PC-9 (cell line): ENCODE data around the gene KANSL3. TPM values are rescaled to one million over a fixed set of nuclear protein-coding genes. Genes with fewer than 3 reads are reported as not detected.

ENCODE experiments used
- BruUV-seq: library from RNA; stranded (reverse); fragments of 400-500 nt; replicated peaks from 2 replicates; lab custom pipeline; 2021; lab: Mats Ljungman, UMichigan
- CTCF ChIA-PET: fragments of 300-600 bp; sonication (Branson Sonifier 250); formaldehyde crosslinking; loops from one replicate; lab custom pipeline; 2022; ENCODE audit warnings: antibody characterized with exemption; lab: Charles Lee
- POLR2A ChIA-PET: fragments of 300-600 bp; sonication (Branson Sonifier 250); formaldehyde crosslinking; loops from one replicate; lab custom pipeline; 2022; ENCODE audit warnings: antibody characterized with exemption; ENCODE audit not compliant: unreplicated experiment; lab: Charles Lee
- DNase-seq, 2 experiments: peaks; one replicate each; pipeline versions ENCODE4 v3.0.0 to v3.0.0-alpha.2; 2015 to 2022; ENCODE audit warnings: mixed read lengths in 1 of 2
- H2AFZ ChIP-seq: fragments of 200-600 bp; sonication (generic); 2 replicates; pipeline ENCODE4 v1.8.1; 2017; ENCODE audit warnings: antibody characterized with exemption
- H3F3A ChIP-seq: fragments of 200-600 bp; sonication (generic); 2 replicates; pipeline ENCODE4 v1.8.1; 2017; ENCODE audit warnings: antibody characterized with exemption, mild to moderate bottlenecking, low read depth; ENCODE audit not compliant: insufficient read depth
- H3K27ac ChIP-seq: fragments of 200-600 bp; sonication (generic); 2 replicates; pipeline ENCODE4 v1.6.1; 2016; ENCODE audit warnings: mixed run types
- H3K27me3 ChIP-seq: fragments of 200-600 bp; sonication (generic); 2 replicates; pipeline ENCODE4 v1.6.1; 2016; ENCODE audit warnings: low read depth, mixed run types; ENCODE audit not compliant: insufficient read depth
- H3K36me3 ChIP-seq: fragments of 200-600 bp; sonication (generic); 2 replicates; pipeline ENCODE4 v1.6.1; 2016; ENCODE audit warnings: low read depth, mixed run types
- H3K4me1 ChIP-seq: fragments of 200-600 bp; sonication (generic); replicated peaks from 2 replicates; pipeline ENCODE4 v1.6.1; 2016; ENCODE audit warnings: mixed run types; ENCODE audit not compliant: insufficient read depth
- H3K4me2 ChIP-seq: fragments of 200-600 bp; sonication (generic); 2 replicates; pipeline ENCODE4 v1.6.1; 2017; ENCODE audit warnings: mixed run types
- H3K4me3 ChIP-seq: fragments of 200-600 bp; sonication (generic); 2 replicates; pipeline ENCODE4 v1.6.1; 2016; ENCODE audit warnings: mixed run types
- H3K79me2 ChIP-seq: fragments of 200-600 bp; sonication (generic); 2 replicates; pipeline ENCODE4 v1.6.1; 2017; ENCODE audit warnings: low read depth, mixed run types
- H3K9me2 ChIP-seq: fragments of 200-600 bp; sonication (generic); 2 replicates; pipeline ENCODE4 v1.8.1; 2017; ENCODE audit warnings: mild to moderate bottlenecking; ENCODE audit not compliant: insufficient read depth
- H3K9me3 ChIP-seq: fragments of 200-600 bp; sonication (generic); 2 replicates; pipeline ENCODE4 v1.8.1; 2016; ENCODE audit warnings: low read depth; ENCODE audit not compliant: insufficient read depth
- H4K20me1 ChIP-seq: fragments of 200-600 bp; sonication (generic); 2 replicates; pipeline ENCODE4 v1.8.1; 2017; ENCODE audit not compliant: insufficient read depth
- EZH2 ChIP-seq: fragments of 200-600 bp; sonication (generic); IDR thresholded peaks from 2 replicates; pipeline ENCODE4 v1.8.0; 2017; ENCODE audit warnings: antibody characterized with exemption, low read depth
- intact Hi-C: fragments of 100-400 bp; cut with micrococcal nuclease; formaldehyde crosslinking; loops from one replicate; pipeline ENCODE4 v1.10.0; 2022; ENCODE audit not compliant: unreplicated experiment
- total RNA-seq: library from RNA; stranded (reverse); gene quantifications from 2 replicates; pipeline ENCODE4 v1.2.3, GENCODE V29; 2021
- TF ChIP-seq, protein P1 (sequence below): fragments of 200-600 bp; sonication (generic); conservative IDR thresholded peaks from 2 replicates; pipeline ENCODE4 v1.6.1; 2017; ENCODE audit warnings: mixed run types, antibody characterized with exemption, mild to moderate bottlenecking, moderate library complexity

The KANSL3 gene
- total RNA-seq, 1 experiment from 2014 or later = 52.0 TPM

DNA sequence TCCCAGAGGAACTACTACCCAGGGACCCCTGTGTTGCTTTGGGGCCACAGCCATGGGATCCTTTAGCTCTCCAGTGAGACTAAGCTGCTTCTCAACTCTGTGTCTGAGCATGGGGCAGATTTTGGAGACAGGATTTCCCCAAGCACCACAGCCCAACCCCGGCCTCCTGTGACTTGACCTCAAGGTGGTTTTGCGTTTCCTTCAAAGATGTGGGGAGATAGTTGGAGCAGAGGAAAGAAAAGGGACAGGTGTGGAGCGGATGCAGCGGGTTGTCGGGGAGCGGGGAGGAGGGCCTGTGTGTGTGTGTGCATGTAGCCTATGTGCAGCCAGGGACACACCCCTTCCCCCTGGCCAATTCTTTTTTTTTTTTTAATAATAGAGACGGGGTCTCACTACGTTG lies 91.3 kb downstream of the KANSL3 start:
- no peaks in the 10 kb centered on the region for H4K20me1 ChIP-seq
- CTCF ChIA-PET = interaction anchor here (0.6 kb wide), 1 partner anchor 92 kb away, joined by 3 read pairs; no protein-coding TSS in a partner anchor
- TF ChIP-seq, protein P1, sequence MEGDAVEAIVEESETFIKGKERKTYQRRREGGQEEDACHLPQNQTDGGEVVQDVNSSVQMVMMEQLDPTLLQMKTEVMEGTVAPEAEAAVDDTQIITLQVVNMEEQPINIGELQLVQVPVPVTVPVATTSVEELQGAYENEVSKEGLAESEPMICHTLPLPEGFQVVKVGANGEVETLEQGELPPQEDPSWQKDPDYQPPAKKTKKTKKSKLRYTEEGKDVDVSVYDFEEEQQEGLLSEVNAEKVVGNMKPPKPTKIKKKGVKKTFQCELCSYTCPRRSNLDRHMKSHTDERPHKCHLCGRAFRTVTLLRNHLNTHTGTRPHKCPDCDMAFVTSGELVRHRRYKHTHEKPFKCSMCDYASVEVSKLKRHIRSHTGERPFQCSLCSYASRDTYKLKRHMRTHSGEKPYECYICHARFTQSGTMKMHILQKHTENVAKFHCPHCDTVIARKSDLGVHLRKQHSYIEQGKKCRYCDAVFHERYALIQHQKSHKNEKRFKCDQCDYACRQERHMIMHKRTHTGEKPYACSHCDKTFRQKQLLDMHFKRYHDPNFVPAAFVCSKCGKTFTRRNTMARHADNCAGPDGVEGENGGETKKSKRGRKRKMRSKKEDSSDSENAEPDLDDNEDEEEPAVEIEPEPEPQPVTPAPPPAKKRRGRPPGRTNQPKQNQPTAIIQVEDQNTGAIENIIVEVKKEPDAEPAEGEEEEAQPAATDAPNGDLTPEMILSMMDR = no peak
- no peak for TF ChIP-seq EZH2

DNA sequence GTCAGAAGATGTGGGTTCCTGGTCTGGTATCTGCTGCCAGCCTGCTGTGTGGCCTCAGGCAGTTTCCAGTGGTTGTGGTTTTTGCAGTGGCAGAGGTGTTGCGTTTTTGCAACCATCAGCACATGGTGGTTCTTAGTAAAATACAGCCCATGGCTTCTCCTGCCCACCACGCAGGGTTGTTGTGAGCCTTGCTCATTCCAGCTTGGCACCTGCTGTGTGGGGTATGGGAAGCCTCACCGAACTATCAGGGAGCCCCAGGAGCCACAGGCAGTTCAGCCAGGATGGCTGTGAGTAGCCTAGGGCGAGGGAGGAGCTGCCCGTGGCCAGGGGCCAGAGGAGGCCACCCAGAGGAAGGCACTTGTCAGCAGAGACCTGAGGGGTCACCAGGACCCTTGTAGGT lies 91.8 kb downstream of the KANSL3 start:
- Histone ChIP-seq H3F3A (no peaks in the 10 kb centered on the region), H3K4me3 (no peak overlapping the region), H3K9me2 (no peaks in the 10 kb centered on the region), H3K79me2 (no peaks in the 10 kb centered on the region), H3K4me2 (no peak overlapping the region), H3K27ac (no peak overlapping the region), H3K9me3 (no peaks in the 10 kb centered on the region), H3K27me3 (no peaks in the 10 kb centered on the region), H3K36me3 (no peaks in the 10 kb centered on the region), H4K20me1 (no peaks in the 10 kb centered on the region), H2AFZ (no peak overlapping the region), H3K4me1 (no peaks in the 10 kb centered on the region)
- no TSS peak for BruUV-seq
- intact Hi-C loops = no loop called here
- TF ChIP-seq, protein P1 = no peak
- TF ChIP-seq EZH2 = no peak
- DNase-seq = no peak
- ChIA-PET CTCF (interaction anchor here (0.6 kb wide), 1 partner anchor 92 kb away, joined by 3 read pairs; no protein-coding TSS in a partner anchor), POLR2A (interaction anchor here (0.6 kb wide), 1 partner anchor 126 kb away, joined by 3 read pairs; no protein-coding TSS in a partner anchor)

More for the DNA sequence above, 91.3 kb downstream of the KANSL3 start:
- no peak overlapping the region for H2AFZ ChIP-seq
- no peak for DNase-seq
- H3K4me3 ChIP-seq = no peak overlapping the region
- no peaks in the 10 kb centered on the region for H3K9me3 ChIP-seq
- no peaks in the 10 kb centered on the region for H3K9me2 ChIP-seq
- no peaks in the 10 kb centered on the region for H3K4me1 ChIP-seq
- no peak overlapping the region for H3K4me2 ChIP-seq
- H3K27ac ChIP-seq = no peak overlapping the region
- intact Hi-C loops = no loop called here
- BruUV-seq = no TSS peak
- no peaks in the 10 kb centered on the region for H3K79me2 ChIP-seq
- H3F3A ChIP-seq = no peaks in the 10 kb centered on the region
- H3K27me3 ChIP-seq = no peaks in the 10 kb centered on the region
- H3K36me3 ChIP-seq = no peaks in the 10 kb centered on the region
- POLR2A ChIA-PET = interaction anchor here (0.6 kb wide), 1 partner anchor 126 kb away, joined by 3 read pairs; no protein-coding TSS in a partner anchor

Other genes with a start within 250 kb of the KANSL3 start
- 0.48 and 0.63 TPM in 2 replicates for gene NEURL3, start 133.0 kb downstream of the KANSL3 start, total RNA-seq
- 5.1 and 6.0 TPM in 2 replicates for gene ARID5A, start 101.6 kb downstream of the KANSL3 start, total RNA-seq
- 0.09 TPM in 1 of 2 replicates, not detected in the other for gene FER1L5, start 4.5 kb upstream of the KANSL3 start, total RNA-seq
- gene LMAN2L, start 101.8 kb upstream of the KANSL3 start, total RNA-seq = 13.2 and 15.6 TPM in 2 replicates
- 28.2 and 31.4 TPM in 2 replicates for gene CNNM4, start 122.6 kb upstream of the KANSL3 start, total RNA-seq
- gene CNNM3, start 178.0 kb upstream of the KANSL3 start, total RNA-seq = 28.7 and 28.8 TPM in 2 replicates
- gene ANKRD23, start 205.7 kb upstream of the KANSL3 start, total RNA-seq = 6.0 and 8.9 TPM in 2 replicates
- 19.0 and 23.2 TPM in 2 replicates for gene ANKRD39, start 219.7 kb upstream of the KANSL3 start, total RNA-seq
- gene SEMA4C, start 231.8 kb upstream of the KANSL3 start, total RNA-seq = 52.8 and 60.5 TPM in 2 replicates